C4-2B (cell line): Measurements from ENCODE around the gene SP110.

Experiments
- H3K27ac ChIP-seq: fragments of 450-650 bp; 2 replicates; pipeline ENCODE4 v1.5.1; 2017
- ZFX ChIP-seq: fragments of 450-650 bp; IDR thresholded peaks from 2 replicates; pipeline ENCODE4 v1.6.1; 2017
- TF ChIP-seq, protein P1 (sequence below): fragments of 450-650 bp; conservative IDR thresholded peaks from 2 replicates; pipeline ENCODE4 v1.5.1; 2017; ENCODE audit warnings: mild to moderate bottlenecking

Gene SP110

DNA sequence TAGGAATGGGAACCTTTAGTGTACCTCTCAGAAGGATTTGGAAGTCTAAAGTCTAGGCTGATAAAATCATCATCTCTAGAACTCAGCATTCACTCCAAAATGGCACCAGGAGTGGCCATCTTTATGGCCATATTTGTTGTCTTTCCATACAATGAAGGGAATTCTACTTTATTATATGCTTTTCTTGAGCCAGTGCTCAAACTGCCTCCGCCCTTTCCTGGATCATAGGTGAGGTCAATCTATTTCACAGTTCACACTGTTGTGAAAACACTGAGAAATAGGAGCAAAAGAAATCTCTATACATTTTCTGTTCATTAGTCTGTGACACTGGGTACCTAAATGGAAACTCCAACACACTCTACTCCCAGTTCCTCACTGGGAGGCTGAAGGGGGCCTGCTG, 55.6 kb downstream of the SP110 start:
- H3K27ac ChIP-seq = no peak overlapping the region
- no peak for TF ChIP-seq ZFX
- TF ChIP-seq, protein P1, sequence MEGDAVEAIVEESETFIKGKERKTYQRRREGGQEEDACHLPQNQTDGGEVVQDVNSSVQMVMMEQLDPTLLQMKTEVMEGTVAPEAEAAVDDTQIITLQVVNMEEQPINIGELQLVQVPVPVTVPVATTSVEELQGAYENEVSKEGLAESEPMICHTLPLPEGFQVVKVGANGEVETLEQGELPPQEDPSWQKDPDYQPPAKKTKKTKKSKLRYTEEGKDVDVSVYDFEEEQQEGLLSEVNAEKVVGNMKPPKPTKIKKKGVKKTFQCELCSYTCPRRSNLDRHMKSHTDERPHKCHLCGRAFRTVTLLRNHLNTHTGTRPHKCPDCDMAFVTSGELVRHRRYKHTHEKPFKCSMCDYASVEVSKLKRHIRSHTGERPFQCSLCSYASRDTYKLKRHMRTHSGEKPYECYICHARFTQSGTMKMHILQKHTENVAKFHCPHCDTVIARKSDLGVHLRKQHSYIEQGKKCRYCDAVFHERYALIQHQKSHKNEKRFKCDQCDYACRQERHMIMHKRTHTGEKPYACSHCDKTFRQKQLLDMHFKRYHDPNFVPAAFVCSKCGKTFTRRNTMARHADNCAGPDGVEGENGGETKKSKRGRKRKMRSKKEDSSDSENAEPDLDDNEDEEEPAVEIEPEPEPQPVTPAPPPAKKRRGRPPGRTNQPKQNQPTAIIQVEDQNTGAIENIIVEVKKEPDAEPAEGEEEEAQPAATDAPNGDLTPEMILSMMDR = no peak

DNA sequence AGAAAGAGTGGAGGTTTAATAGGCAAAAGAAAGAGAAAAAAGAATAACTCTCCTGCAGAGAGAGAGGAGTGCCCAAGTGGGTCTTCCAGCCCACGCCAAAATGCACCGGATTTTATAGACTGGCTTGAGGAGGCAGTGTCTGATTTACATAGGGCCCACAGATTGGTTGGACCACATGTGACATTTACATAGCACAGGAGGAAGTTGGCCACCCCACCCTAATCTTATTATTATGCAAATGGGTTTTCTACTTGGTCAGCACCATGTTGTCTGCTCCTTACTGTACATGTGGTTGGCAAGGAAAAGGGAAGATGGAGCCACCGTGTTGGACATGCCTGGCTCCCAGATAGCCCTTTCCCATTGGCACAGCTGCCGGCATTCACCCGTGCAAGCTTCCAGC, 56.8 kb downstream of the SP110 start:
- no peak overlapping the region for H3K27ac ChIP-seq
- TF ChIP-seq, protein P1 = no peak
- TF ChIP-seq ZFX = no peak

DNA sequence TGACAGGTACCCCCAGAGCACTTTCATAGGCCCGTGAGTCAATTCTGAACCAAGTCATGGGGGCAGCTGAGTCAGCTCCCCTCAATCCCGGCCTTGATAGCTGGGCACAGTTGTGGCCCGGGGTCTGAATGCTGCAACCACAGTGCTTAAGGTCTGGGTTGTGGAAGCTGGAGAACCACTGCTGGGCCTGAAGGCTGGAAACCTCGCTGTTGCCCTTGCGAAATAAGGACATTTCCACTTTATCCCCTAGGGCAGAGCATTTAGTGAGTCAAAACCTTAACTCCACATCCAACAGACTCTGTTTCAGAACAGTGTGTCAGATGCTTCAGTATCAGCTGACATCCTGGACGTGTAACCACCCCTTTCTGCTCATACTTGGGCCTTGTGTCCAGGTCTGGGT, 58.6 kb downstream of the SP110 start:
- TF ChIP-seq, protein P1 = no peak
- no peak for TF ChIP-seq ZFX
- no peak overlapping the region for H3K27ac ChIP-seq

DNA sequence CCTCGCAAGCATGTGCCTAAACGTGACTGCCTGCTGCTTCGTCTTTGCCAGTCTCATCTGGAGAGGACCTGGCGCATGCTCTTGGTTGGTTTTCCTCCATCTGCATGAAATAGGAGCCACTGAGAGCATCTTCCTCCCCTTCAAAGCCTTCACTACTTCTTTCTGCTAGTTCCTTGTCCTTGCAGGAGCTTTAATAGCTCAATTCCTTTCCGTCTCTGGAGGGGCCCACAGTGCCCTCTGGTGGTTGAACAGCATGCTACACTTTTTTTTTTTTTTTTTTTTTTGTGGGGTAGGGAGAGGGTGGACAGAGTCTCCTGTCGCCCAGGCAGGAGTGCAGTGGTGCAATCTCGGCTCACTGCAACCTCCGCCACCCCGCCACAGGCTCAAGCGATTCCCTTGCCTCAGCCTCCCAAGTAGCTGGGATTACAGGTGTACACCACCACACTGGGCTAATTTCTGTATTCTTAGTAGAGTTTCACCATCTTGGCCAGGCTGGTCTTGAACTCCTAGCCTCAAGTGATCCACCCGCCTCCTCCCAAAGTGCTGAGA, 59.6 kb downstream of the SP110 start:
- no peak overlapping the region for H3K27ac ChIP-seq
- TF ChIP-seq, protein P1 = peak; percentile 86
- TF ChIP-seq ZFX = no peak

DNA sequence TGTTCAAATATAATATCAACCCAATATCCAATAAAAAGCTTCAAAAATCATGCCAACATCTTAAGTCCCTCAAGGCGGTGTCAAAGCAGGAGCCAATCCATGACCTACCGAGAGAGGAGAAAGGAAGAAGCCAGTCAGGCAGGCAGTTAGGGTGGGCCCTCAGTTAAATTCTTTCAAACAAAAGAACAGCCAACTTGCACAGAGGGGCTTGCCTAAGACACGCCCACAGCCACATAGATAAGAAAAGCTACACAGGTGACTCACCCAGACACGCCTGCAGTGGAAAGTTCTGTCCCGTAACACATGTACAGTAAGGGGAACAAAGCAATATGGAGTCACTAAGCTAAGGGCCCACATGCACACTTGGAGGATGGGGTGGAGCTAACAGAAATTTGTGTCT, 61.3 kb downstream of the SP110 start:
- no peak overlapping the region for H3K27ac ChIP-seq
- TF ChIP-seq, protein P1 = no peak
- TF ChIP-seq ZFX = no peak

DNA sequence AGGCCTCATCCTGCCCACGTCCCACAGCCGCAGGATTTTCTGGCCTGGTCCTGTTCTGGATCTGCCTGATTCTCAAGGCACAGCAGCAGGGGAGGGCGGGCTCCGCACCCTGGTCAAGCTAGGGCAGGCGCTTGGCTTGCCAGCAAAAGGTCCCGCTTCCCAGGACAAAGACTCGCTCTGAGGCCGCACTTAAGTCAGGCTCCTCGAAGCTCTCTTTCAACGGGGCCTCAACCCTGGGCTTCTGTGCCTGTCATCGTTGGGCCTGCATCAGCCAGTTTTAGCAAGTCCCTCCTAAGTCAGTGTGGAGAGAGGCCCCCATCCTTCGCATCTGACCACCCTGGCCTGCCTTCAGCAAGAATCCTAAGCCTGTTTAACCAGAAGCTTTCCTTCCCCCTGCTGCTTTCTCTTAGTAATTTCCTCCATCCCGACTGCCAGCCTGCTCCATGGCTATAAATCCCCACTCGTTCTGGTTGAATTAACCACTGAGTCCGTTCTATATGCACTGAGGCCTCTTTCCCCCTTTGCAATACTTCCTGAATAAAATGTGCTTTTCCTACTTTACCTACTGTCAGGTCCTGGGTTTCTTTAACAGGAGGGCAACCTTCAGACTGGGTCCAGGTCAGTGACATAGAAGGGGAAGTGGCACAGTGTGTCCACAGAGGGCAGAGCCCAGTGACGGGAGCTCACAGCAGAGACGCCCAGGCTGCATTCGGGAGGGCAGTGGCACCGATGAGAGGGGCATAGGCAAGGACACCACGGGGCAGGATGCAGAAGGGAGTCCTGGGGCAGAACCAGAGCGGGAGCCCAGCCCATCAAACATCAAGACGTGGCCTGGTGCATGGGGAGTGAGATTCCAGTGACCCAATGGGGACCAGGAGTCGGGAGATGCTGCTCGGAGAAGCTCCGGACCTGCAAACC, 62.7 kb downstream of the SP110 start:
- TF ChIP-seq ZFX = no peak
- TF ChIP-seq, protein P1 = no peak
- no peak overlapping the region for H3K27ac ChIP-seq

DNA sequence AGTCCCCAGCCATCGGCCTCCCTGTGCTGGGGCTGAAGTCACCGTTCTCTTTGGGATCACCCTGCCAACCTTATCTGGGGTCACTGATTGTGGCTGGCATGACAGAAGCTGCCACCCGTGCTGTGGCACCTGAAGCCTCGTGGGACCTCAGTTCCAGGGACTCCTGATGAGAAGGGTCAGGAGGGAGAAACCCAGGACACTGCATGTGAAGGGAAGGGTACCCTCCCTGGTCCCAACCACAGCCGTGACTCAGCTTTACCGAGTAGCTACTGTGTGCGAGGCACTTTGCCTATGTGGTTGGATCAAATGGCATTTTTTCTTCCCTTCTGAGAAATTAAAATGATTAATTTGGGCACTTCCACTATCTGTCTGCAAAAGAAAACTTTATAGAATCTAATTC, 64.4 kb downstream of the SP110 start:
- H3K27ac ChIP-seq = no peak overlapping the region
- TF ChIP-seq ZFX = no peak
- TF ChIP-seq, protein P1 = no peak
